Fibroblast of lung (primary cell): Measurements from ENCODE around the gene CLDND1. TPM values are rescaled to one million over a fixed set of nuclear protein-coding genes. Genes with fewer than 3 reads are reported as not detected.

Experiments
- DNase-seq, 2 donors: peaks; one replicate each; pipeline versions ENCODE4 v3.0.0 to v3.0.0-alpha.2; 2010; ENCODE audit warnings: low read depth in 2 of 2
- H2AFZ ChIP-seq: 2 replicates; pipeline ENCODE4 v1.5.1; 2012; ENCODE audit warnings: low read length, control low read depth, inconsistent platforms
- H3K27ac ChIP-seq: 2 replicates; pipeline ENCODE4 v1.5.1; 2011; ENCODE audit warnings: low read length, control low read depth; ENCODE audit not compliant: insufficient read depth
- H3K27me3 ChIP-seq: 2 replicates; pipeline ENCODE4 v1.5.1; 2011; ENCODE audit warnings: mild to moderate bottlenecking, low read length; ENCODE audit not compliant: control insufficient read depth, insufficient read depth
- H3K36me3 ChIP-seq: 2 replicates; pipeline ENCODE4 v1.5.1; 2011; ENCODE audit warnings: low read length; ENCODE audit not compliant: control insufficient read depth, insufficient read depth
- H3K4me1 ChIP-seq: 2 replicates; pipeline ENCODE4 v1.5.1; 2011; ENCODE audit warnings: low read length; ENCODE audit not compliant: control insufficient read depth, insufficient read depth; ENCODE audit errors: extremely low read depth
- H3K4me2 ChIP-seq: 2 replicates; pipeline ENCODE4 v1.5.1; 2011; ENCODE audit warnings: low read length, control low read depth; ENCODE audit not compliant: insufficient read depth; ENCODE audit errors: extremely low read depth
- H3K4me3 ChIP-seq, 4 experiments: fragments of 200-600 bp in 1 of 4; sonication (generic) in 1 of 4; replicated peaks in 1 of 4; 2 replicates each; pipeline ENCODE4 v1.5.1; 2011 to 2016; ENCODE audit warnings: low read length in 4 of 4, low read depth in 3 of 4, mild to moderate bottlenecking in 3 of 4, control low read depth in 2 of 4, inconsistent platforms in 1 of 4, mixed read lengths in 1 of 4; ENCODE audit not compliant: insufficient read depth in 1 of 4; ENCODE audit errors: control extremely low read depth in 1 of 4
- H3K79me2 ChIP-seq: 2 replicates; pipeline ENCODE4 v1.5.1; 2012; ENCODE audit warnings: mild to moderate bottlenecking, low read length, inconsistent platforms; ENCODE audit not compliant: control insufficient read depth, insufficient read depth
- H3K9ac ChIP-seq: 2 replicates; pipeline ENCODE4 v1.5.1; 2011; ENCODE audit warnings: mild to moderate bottlenecking, low read length, control low read depth; ENCODE audit not compliant: insufficient read depth
- H3K9me3 ChIP-seq: 2 replicates; pipeline ENCODE4 v1.5.1; 2012; ENCODE audit warnings: low read depth, low read length; ENCODE audit not compliant: control insufficient read depth, insufficient read depth
- H4K20me1 ChIP-seq: 2 replicates; pipeline ENCODE4 v1.5.1; 2011; ENCODE audit warnings: low read length; ENCODE audit not compliant: control insufficient read depth, insufficient read depth; ENCODE audit errors: extremely low read depth
- CTCF ChIP-seq, 2 donors: IDR thresholded peaks in 1 of 2; conservative IDR thresholded peaks in 1 of 2; 1 replicate in 1 of 2; 2 replicates in 1 of 2; pipeline ENCODE4 v1.5.1; 2011 to 2012; ENCODE audit warnings: low read length in 2 of 2, control low read depth in 1 of 2, inconsistent platforms in 1 of 2, low read depth in 1 of 2, mild to moderate bottlenecking in 1 of 2
- EZH2 ChIP-seq: IDR thresholded peaks from 2 replicates; pipeline ENCODE4 v1.5.1; 2012; ENCODE audit warnings: low read length, control low read depth, mild to moderate bottlenecking; ENCODE audit errors: missing control alignments
- polyA minus RNA-seq: library from RNA; depleted of rRNA, polyadenylated mRNA; stranded (reverse); fragments of >200 nt; gene quantifications from 2 replicates; pipeline ENCODE4 v1.2.3, GENCODE V29; 2011; ENCODE audit warnings: low replicate concordance
- polyA plus RNA-seq, 2 donors: library from polyadenylated mRNA; depleted of rRNA in 1 of 2; stranded (reverse) in 1 of 2; unstranded in 1 of 2; fragments of >200 nt; gene quantifications; 2 replicates each; pipeline ENCODE4 v1.2.1, GENCODE V29; 2011 to 2012; ENCODE audit warnings: missing spikeins in 1 of 2
- total RNA-seq: library from RNA; depleted of rRNA; stranded (reverse); fragments of >200 nt; gene quantifications from 2 replicates; pipeline ENCODE4 v1.2.1, GENCODE V29; 2014

CLDND1 gene
- total RNA-seq (71.4 and 76.8 TPM in 2 replicates), polyA plus RNA-seq (71.3 and 127 TPM in 2 replicates), polyA minus RNA-seq (16.5 and 56.6 TPM in 2 replicates)
- 23.8 and 43.7 TPM in 2 replicates for polyA plus RNA-seq (2012)

DNA sequence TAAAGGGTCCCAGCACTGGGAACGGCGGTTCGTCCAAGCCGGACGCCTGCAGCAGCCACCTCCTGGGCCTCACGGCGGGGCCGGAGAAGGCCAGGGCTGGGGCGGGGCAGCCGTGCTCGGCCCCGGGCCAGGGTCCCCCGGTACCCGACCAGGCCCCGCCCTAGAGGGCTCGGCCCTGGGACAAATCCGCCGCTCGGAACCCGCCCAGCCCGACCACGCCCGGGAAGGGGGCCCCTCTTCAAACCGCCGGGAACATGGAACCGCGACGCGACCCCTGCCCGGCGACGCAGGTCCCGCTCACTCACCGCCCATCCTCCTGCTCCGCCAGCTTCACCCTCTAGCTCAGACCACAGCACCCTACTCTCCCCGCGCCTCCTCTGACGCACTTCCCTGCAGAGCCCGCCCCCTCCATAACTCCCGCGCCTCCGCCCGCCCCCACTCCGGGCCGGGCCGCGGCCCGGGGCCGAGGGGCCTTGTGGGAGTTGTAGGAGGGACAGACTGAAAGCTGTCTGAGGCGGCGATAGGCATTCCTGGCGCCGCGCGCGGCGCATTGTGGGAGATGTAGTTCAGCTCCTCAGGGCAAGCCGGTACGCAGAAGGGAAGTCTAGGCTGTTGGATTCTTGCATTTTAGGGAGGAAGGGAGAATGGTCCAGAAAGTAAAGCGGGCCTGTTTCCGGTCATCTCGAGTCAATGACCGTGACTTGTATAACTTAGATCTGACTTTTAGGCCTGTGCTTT, at the start of gene CLDND1:
TSS of gene CLDND1 (minus strand) at position 359 of the 738 bp plus-strand sequence. CDS start 1,478 bp downstream, outside the sequence.
- peak within 1 kb of the TSS; percentile 82 for H3K9ac ChIP-seq
- H3K4me1 ChIP-seq: no peaks in the 10 kb centered on the region
- peak; percentile 96 to 97 for DNase-seq
- no peaks in the 10 kb centered on the region for H3K9me3 ChIP-seq
- H3K27me3 ChIP-seq: no peaks in the 10 kb centered on the region
- H4K20me1 ChIP-seq: no peaks in the 10 kb centered on the region
- H3K36me3 ChIP-seq: no peaks in the 10 kb centered on the region
- peak within 1 kb of the TSS; percentile 70 for H2AFZ ChIP-seq
- TF ChIP-seq EZH2: no peak
- no peak for TF ChIP-seq CTCF (conservative IDR thresholded peaks at IDR 0.05 in 1 of 2, IDR thresholded peaks at IDR 0.05 in 1 of 2; ENCODE audit: low read depth in 1 of 2, low read length in 2 of 2)
- H3K79me2 ChIP-seq: peaks cover 22% of the 10 kb centered on the region
- peak within 1 kb of the TSS; percentile 50 to 97 (median 68) for H3K4me3 ChIP-seq
- H3K4me2 ChIP-seq: peak within 1 kb of the TSS; percentile 86
- H3K27ac ChIP-seq: peak within 1 kb of the TSS; percentile 89

DNA sequence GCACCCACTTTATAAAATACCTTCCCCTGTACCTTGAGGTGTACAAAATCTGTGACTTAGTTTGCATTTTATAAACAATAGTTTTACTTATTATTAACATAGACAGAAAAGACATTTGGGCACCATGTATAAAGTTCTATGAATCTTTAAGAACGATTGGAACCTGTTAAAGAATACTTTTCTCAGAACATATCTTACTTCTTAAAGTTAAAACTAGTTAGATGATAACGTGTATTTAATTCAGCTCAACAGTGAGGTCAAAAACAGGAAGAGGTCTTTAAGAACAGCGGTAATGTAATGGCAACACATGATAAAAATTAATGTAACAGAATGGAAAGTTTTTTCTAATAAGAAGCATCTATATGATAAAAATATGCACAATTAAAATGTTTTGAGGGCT, 45.7 kb upstream of the CLDND1 start:
- H3K27me3 ChIP-seq: no peaks in the 10 kb centered on the region
- no peaks in the 10 kb centered on the region for H3K36me3 ChIP-seq
- H3K4me2 ChIP-seq: no peak overlapping the region
- no peak for DNase-seq
- no peak overlapping the region for H3K9ac ChIP-seq
- no peaks in the 10 kb centered on the region for H4K20me1 ChIP-seq
- no peak overlapping the region for H2AFZ ChIP-seq
- no peak for TF ChIP-seq CTCF (conservative IDR thresholded peaks at IDR 0.05 in 1 of 2, IDR thresholded peaks at IDR 0.05 in 1 of 2; ENCODE audit: low read depth in 1 of 2, low read length in 2 of 2)
- TF ChIP-seq EZH2: no peak
- H3K9me3 ChIP-seq: no peaks in the 10 kb centered on the region
- H3K27ac ChIP-seq: no peak overlapping the region
- H3K79me2 ChIP-seq: no peaks in the 10 kb centered on the region
- H3K4me3 ChIP-seq: no peak overlapping the region
- H3K4me1 ChIP-seq: peaks cover 3% of the 10 kb centered on the region

GRCh38 chr3:98567666-98568270, 45.1 kb upstream of the CLDND1 start:
- Histone ChIP-seq H3K4me1 (no peaks in the 10 kb centered on the region), H4K20me1 (no peaks in the 10 kb centered on the region), H3K4me3 (no peak overlapping the region), H3K4me2 (no peak overlapping the region), H3K9me3 (no peaks in the 10 kb centered on the region), H3K36me3 (no peaks in the 10 kb centered on the region), H2AFZ (no peak overlapping the region), H3K79me2 (no peaks in the 10 kb centered on the region), H3K27me3 (no peaks in the 10 kb centered on the region), H3K9ac (no peak overlapping the region), H3K27ac (no peak overlapping the region)
- TF ChIP-seq EZH2 (no peak), CTCF (conservative IDR thresholded peaks at IDR 0.05 in 1 of 2, IDR thresholded peaks at IDR 0.05 in 1 of 2; ENCODE audit: low read depth in 1 of 2, low read length in 2 of 2) (no peak)
- no peak for DNase-seq
